HG02943 (cell line): ENCODE data around the gene NAE1.
"Not testable (repeated sequence)": the region's sequence is repeated elsewhere in the genome, so short reads cannot be mapped to it uniquely, and the experiment has no call there.

Source experiments
- ATAC-seq: cut with Tn5 transposase; IDR thresholded peaks from one replicate; pipeline ENCODE4 v1.9.1; 2021; ENCODE audit warnings: mild to moderate bottlenecking, low read depth, moderate library complexity; ENCODE audit not compliant: unreplicated experiment

Gene NAE1

GRCh38 chr16:66830422-66831404 lies at the start of gene NAE1:
Gene NAE1, minus strand, starts transcription at chr16:66830976. Its CDS starts 77 bp downstream, at chr16:66830899.
- ATAC-seq: peak; percentile 88

- ATAC-seq: no peak
Measured at GRCh38 chr16:66878067-66878466, 47.3 kb upstream of the NAE1 start.

DNA sequence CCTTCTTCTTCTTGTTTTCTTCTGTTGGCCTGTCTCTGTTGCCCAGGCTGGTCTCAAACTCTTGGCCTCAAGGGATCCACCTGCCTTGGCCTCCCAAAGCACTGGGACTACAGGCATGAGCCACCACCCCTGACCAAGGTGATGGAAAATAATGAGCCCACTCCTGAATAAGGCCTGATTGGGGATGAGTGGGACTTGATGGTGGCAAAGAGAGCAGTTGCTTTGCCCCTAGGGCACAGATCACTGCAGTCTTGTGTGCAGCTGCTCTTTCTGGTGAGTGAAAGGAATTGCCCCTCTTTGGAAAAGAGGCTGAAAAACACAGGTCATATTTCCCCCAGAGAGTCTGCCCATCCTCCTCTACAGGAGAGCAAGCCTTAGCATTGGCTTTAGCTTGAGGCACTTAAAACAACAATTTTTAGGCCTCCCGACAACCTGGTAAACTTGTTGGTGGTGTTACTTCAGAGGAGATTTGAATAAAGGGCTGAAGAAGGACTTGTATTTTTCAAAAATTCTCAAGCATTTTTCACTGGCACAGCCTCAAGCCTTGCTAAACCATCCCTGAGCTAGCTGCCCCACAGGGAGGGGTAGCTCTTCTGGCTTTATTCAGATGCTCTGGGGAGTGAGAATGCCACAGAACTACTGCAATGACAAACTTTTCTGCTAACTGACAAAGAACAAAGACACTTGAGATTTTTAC lies 43.5 kb upstream of the NAE1 start:
- ATAC-seq: no peak

DNA sequence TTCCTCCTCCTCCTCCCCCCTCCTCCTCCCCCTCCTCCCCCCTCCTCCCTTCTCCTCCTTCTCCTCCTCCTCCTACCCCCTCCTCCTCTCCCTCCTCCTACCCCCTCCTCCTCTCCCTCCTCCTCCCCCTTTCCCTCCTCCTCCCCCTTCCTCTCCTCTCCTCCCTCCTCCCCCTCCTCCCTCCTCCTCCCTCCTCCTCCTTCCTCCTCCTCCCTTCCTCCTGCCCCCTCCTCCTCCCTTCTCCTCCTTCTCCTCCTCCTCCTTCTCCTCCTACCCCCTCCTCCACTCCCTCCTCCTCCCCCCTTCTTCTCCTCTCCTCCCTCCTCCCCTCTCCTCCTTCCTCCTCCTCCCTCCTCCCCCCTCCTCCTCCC lies 42.9 kb upstream of the NAE1 start:
- no peak for ATAC-seq

DNA sequence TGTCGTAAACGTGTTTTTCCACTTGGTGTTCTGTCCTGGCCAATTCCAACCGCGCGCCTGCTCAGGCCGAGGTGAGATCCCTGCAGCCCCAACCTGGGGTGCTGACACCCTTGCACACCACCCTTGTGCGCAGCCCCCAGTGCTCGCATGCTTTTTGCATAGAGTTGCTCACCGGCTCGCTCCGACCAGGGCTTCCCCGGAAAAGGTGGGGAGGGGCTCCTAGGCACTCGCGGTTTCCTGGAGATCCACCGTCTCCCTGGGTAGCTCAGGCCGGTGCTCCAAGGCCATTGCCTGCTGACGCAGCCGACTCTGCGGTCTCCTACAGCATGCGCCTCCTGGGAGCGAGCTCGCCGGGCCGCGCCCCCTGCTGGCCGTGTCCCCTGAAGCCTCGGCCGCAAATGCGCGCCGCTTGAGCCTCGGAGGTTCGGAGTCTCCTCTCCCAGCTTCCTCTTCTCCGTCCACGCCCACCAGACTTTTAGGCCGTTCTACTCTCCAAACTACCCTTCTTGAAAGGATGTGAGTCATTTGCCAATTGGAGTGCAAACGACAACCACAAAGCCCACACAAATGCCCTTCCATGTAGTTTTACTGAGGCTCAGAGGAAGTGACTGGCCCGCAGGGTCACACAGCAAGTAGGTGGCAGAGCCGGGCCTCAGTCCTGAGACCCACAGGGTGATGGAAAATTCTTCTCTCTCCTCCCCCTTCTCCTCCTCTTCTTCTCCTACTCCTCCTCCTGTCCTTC lies 42.3 kb upstream of the NAE1 start:
- peak; percentile 90 for ATAC-seq

DNA sequence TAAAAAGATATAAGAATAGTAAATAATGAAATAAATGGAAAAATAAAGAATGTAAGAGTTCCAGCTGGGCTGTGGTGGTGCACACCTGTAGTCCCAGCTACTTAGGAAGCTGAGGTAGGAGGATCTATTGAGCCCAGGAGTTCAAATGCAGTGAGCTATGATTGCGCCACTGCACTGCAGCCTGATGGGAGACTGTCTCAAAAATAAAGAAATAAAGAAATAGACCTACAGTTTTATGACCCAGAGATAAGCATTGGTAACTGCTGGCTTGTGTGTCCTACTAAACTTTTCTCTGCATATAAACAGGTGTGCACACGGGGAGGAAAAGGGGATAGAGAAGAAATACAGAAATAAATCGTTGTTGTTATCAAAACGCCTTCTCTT lies 41.8 kb upstream of the NAE1 start:
- no peak for ATAC-seq

GRCh38 chr16:66871840-66872239 lies 41.1 kb upstream of the NAE1 start:
- ATAC-seq: no peak

DNA sequence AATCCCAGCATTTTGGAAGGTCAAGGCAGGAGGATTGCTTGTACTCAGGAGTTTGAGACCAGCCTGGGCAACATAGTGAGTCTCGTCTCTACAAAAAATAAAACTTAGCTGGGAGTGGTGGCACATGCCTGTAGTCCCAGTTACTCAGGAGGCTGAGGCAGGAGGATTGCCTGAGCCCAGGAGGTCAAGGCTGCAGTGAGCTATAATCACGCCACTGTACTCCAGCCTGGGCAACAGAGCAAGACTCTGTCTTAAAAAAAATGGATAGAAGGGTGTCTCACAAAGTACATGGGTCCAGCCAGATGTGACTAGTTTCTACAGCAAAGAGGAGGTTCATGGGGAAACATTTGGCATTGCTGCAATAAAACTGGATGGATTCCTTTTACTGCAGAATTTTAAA lies 40.6 kb upstream of the NAE1 start:
- not testable (repeated sequence) for ATAC-seq

DNA sequence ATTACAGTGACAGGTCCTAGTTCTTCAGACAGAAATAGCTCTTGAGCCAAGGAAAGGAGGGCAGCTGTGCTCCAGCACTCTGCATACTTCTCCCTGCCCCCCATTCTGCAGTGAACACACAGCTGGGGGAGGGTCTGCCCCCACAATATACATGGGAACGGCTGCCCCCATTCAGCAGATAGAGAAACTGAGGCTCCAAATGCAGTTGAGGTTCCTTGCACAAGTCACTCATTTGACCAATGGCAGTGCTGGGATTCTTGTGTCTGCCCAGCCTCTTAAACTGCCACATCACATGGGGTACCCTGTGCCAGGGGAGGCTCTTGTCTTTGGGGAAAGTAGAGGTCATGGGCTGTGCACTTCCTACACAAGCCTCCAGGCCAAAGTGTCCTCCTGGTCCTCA lies 38.6 kb upstream of the NAE1 start:
- ATAC-seq: no peak

DNA sequence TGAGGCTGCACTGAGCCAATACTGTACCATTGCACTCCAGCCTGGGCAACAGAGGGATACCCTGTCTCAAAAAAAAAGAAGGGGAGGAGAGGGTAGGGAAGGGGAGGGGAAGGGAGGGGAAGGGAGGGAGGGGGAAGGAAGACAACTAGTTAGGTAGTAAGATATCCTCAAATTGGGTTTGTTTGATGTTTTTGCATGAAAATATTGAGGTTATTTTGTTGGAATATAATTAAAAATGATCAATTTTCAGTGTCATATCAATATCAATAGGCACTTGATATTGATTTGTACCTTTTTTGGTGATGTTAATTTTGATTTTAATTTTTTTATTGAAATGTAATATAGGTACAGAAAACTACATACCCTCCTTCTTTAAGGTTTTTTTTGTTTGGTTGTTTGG lies 32.9 kb upstream of the NAE1 start:
- ATAC-seq: no peak

GRCh38 chr16:66862023-66862520 lies 31.3 kb upstream of the NAE1 start:
- ATAC-seq: no peak

DNA sequence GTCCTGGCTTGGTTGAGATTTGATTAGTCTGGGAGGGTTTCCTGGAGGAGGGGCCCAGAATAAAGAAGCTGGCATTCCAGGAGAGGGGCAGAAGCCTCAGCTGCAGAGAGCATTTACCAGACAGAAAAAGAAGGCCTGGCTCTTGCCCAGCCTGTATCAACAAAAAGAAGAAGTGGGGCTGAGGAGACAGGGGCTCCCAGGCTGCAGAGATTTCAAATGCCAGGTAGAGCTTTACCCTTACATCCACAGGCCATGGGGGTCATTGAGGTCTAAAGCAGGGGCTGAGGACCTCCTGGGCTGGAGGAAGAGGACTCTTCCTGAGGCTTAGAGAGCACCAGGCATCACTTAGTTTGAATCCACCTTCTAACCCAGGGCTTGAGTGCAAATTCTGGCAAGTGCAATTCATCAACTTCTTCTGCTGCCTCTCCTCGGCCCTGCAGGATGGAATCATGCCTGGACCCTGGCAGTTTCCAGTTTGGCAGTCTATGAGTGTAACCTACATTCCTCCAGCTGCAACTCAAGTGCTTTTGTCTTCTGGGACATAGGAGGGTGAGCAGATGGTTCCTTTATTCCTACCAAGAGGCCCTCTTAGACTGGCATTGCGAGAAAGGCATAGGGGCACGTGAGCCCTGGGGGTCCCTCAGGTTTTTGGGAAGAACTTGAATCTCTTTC lies 28.8 kb upstream of the NAE1 start:
- ATAC-seq: no peak

DNA sequence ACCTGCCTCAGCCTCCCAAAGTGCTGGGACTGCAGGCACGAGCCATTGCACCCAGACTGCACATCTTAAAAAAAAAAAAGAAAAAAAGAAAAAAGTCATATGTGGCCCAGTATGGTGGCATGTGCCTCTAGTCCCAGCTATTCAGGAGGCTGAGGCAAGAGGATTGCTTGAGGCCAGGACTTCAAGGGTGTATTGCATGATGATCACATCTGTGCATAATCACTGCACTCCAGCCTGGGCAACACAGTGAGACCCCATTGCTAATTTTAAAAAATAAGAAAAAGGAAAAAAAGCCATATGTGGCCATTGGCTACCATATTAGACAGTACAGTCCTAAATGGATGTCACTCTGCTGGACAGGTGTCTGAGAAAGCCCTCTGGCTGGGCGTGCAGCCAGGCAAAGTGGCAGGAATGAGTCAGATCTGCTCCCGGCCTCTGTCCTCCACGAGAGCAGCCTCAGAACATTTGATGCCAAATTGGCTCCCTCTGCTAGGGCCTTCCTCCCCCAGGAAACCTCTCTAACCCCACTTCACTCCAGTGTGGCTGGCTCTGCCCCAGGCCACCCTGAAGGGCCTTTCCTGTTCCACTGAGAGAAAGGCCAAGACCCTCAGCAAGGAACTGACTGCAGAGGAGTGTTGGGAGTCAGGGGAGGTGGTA lies 28.1 kb upstream of the NAE1 start:
- no peak for ATAC-seq

- no peak for ATAC-seq
Measured at GRCh38 chr16:66857437-66857836, 26.7 kb upstream of the NAE1 start.

GRCh38 chr16:66856801-66857200 lies 26.0 kb upstream of the NAE1 start:
- ATAC-seq: no peak

DNA sequence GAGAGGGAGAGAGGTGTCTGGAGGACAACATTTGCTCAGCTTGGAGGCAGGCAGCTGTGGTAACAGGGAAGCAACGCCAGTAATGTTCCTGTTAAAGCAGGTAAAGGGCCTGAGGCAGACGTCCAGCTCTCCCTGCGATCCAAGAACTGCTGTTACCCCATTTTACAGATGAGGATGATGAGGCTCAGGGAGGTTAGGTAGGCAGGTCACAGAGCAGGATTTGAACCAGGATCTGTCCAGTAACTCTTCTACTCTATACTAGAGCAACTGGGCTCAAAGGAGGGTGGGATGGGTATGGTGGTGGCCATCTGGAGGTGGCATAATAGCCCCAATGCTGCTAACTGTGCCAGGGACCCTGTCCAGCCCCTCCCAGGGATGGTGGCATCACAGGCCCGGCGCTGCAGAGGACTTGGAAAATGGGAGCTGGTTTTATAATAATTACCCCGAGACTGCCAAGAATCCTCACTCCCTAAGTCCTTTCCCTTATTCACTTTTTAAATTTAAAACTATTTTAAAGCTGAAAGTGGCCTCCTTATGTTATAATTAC lies 25.5 kb upstream of the NAE1 start:
- no peak for ATAC-seq

GRCh38 chr16:66853261-66854139 lies 22.7 kb upstream of the NAE1 start:
- no peak for ATAC-seq

DNA sequence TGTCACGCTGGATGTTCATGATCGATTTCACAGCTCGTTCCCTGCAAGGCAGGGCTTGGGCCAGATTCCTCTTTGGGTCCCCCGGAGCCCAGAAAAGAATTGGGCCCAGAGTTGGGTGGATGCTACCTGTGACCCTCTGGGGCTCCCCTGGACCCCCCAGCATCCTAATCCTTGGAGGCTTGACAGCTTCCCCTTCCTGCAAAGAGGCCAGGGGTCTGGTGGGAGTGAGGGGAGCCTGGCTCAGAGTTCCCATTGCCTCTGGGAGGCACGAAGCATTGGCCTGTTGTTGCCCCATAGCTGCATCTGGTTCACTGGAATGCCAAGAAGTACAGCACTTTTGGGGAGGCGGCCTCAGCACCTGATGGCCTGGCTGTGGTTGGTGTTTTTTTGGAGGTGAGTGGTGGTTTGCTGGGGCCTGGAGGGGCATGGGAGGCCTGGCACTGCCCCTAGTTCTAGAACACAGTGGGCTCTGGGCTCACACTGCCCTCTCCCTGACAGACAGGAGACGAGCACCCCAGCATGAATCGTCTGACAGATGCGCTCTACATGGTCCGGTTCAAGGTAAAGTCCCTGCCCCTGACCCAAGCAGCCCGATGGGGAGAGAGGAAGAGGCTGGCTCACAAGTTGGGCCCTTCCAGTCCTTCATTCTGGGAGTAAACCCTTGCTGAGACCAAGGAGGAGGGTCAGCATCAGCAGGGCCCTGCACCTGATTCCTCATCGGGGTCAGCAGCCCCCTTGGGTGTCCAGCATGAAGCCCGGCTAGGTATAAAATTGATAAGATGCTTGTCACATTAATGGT lies 20.6 kb upstream of the NAE1 start:
- no peak for ATAC-seq
